ENCODE results near the gene ARHGEF38.

The ARHGEF38 gene

DNA sequence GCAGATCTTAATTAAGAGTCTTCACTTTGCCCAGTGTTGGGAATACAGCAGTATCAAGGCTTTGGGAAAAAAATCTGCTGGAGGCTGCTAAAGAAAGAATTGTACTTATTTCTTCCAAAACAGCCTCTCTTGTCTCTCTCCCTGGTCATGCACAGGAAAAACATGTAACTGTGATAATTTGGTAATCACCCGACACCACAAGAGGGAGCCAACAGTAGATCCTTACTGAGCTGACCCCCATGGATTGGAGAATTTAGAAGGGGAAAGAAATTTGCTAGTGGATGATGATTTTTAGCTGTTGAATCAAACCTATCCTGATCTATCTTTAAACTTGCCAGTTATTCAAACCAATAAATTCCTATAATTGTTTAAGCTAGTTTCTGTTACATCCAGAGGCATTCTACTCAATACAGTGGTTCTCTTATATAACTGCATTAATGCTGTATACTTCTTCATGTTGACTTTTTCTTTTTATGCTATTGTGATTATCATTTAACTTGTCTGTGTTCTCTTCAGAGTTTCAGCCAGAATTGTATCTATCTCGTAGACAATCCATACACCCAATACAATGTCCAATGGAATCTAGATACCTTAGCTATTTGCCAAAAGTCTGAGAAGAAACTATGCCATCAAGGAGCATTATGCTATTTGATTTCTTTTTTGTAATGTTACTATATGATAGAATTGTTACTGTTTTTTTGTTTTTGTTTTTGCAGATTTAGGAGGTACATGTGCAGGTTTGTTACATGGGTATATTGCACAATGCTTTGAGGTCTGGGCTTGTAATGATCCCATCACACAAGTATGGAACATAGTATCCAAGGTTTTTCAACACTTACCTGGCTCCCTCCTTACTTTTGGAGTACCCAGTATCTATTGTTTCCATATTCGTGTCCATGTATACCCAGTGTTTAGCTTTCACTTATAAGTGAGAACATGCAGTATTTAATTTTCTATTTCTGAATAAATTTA is 31.3 kb upstream of the ARHGEF38 start:
- H3K4me3 ChIP-seq (ENCODE audit: low read depth, low read length): no peak overlapping the region
- peak; percentile 47 for DNase-seq (ENCODE audit: low read depth)
- TF ChIP-seq, protein P1, sequence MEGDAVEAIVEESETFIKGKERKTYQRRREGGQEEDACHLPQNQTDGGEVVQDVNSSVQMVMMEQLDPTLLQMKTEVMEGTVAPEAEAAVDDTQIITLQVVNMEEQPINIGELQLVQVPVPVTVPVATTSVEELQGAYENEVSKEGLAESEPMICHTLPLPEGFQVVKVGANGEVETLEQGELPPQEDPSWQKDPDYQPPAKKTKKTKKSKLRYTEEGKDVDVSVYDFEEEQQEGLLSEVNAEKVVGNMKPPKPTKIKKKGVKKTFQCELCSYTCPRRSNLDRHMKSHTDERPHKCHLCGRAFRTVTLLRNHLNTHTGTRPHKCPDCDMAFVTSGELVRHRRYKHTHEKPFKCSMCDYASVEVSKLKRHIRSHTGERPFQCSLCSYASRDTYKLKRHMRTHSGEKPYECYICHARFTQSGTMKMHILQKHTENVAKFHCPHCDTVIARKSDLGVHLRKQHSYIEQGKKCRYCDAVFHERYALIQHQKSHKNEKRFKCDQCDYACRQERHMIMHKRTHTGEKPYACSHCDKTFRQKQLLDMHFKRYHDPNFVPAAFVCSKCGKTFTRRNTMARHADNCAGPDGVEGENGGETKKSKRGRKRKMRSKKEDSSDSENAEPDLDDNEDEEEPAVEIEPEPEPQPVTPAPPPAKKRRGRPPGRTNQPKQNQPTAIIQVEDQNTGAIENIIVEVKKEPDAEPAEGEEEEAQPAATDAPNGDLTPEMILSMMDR (IDR thresholded peaks at IDR 0.05; ENCODE audit: low read depth, low read length, missing control alignments): peak; percentile 78
- in situ Hi-C loops (cut with HindIII; ENCODE audit: low sequenced_read_pairs): no loop called here

DNA sequence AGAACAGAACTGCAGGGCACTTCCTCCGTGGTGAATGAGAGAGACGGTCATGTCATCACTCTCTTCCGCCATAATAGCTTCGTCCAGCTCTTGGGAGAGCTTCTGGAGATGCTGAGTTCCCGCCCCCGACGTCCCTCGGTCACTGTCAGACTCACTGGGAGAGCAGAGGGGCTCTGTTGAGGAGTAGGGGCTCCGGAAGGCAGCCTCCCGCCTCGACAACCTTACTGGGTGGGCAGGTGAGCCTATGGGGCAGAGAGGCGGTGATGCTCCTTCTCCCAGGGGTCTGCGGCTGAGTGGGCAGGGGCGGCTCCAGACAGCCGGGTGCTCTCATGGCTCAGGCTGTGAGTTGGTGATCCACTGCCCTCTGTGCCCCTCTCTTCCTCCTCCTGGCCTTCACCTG is 25.8 kb upstream of the ARHGEF38 start:
- in situ Hi-C loops (cut with HindIII; ENCODE audit: low sequenced_read_pairs): no loop called here

DNA sequence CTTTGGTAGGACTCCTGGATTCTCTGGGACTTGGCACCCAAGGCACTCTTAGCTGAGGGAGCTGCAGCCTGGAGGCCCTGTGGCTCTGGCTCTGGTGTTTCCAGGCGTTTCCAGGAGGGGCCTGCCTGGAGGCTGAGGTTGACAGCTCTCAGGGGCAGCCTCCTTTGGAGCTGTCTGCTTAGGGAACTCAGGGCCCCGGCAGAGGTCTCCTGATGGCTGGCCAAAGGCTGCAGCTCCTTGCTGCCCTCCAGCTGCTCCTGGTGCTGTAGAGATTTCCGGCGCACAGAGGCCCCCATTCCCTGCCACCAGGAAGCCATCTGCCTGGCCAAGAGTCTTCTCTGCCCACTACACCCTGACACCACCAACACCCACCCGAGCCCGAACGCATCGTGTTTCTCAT is 25.3 kb upstream of the ARHGEF38 start:
- TF ChIP-seq, protein P1 (IDR thresholded peaks at IDR 0.05; ENCODE audit: low read depth, low read length, missing control alignments): no peak
- in situ Hi-C loops (cut with HindIII; ENCODE audit: low sequenced_read_pairs): no loop called here
- H3K4me3 ChIP-seq (ENCODE audit: low read depth, low read length): no peak overlapping the region
- DNase-seq (ENCODE audit: low read depth): no peak

More for the DNA sequence above, 25.8 kb upstream of the ARHGEF38 start:
- TF ChIP-seq, protein P1 (IDR thresholded peaks at IDR 0.05; ENCODE audit: low read depth, low read length, missing control alignments): no peak
- DNase-seq (ENCODE audit: low read depth): no peak
- H3K4me3 ChIP-seq (ENCODE audit: low read depth, low read length): no peak overlapping the region

DNA sequence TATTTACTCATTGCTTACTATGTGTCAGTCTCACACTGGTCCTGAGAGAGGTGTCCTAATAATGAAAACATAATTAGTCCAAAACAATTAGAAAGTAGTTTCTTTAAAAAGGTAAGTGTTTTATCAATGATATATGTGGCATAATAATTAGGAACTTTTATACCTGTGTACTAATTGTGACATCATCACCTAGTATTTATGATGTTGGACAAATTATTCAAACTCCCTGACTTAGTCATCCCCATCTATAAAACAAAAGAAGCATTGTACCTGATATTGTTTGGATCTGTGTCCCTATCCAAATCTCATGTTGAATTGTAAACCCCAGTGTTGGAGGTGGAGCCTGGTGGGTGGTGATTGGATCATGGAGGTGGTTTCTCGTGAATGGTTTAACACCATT is 15.8 kb upstream of the ARHGEF38 start:
- no peak overlapping the region for H3K4me3 ChIP-seq (ENCODE audit: low read depth, low read length)
- TF ChIP-seq, protein P1 (IDR thresholded peaks at IDR 0.05; ENCODE audit: low read depth, low read length, missing control alignments): no peak
- in situ Hi-C loops (cut with HindIII; ENCODE audit: low sequenced_read_pairs): no loop called here
- no peak for DNase-seq (ENCODE audit: low read depth)

DNA sequence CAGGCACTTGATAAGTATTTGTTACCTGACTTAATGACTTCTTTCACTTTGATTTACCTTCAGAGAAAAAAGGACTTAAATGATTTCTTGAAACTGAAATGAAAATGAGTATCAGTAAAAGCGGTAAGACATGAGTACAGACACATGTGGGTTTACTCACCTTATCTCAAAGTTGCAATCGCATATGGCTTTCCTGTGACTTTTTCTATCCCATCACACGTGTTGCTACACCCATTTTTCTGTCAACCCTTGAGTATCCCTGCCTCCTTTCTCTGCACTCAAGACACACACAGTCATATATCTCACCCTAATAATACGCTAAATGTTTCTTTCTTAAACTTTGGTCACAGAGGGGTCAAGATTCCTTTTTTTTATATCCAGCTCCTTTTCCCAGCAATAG is 11.0 kb upstream of the ARHGEF38 start:
- in situ Hi-C loops (cut with HindIII; ENCODE audit: low sequenced_read_pairs): no loop called here
- TF ChIP-seq, protein P1 (IDR thresholded peaks at IDR 0.05; ENCODE audit: low read depth, low read length, missing control alignments): no peak
- H3K4me3 ChIP-seq (ENCODE audit: low read depth, low read length): no peak overlapping the region
- DNase-seq (ENCODE audit: low read depth): no peak

DNA sequence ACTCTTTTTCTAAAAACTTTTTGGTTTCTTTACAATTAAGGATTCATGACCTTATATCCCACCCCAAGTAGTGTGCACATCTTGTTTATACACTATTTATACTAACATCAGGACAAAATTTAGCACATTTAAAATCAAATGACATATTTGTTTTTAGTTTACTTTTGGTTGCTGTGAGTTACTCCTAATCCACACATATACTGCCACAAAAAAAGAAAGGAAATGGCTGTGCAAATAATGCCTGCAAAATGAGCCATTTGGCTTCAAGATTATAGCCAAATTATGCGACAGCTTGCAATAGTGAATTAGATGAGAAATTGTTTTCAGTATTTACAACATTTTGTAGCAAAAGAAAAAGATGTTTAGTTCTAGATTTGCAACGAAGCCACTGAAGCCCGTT is 10.4 kb upstream of the ARHGEF38 start:
- TF ChIP-seq, protein P1 (IDR thresholded peaks at IDR 0.05; ENCODE audit: low read depth, low read length, missing control alignments): no peak
- DNase-seq (ENCODE audit: low read depth): no peak
- H3K4me3 ChIP-seq (ENCODE audit: low read depth, low read length): no peak overlapping the region
- in situ Hi-C loops (cut with HindIII; ENCODE audit: low sequenced_read_pairs): no loop called here

Measured in astrocyte of the cerebellum (primary cell).